ENCODE measurements around the gene CLDN16. TPM values are rescaled to one million over a fixed set of nuclear protein-coding genes. Genes with fewer than 3 reads are reported as not detected.

Gene CLDN16
- total RNA-seq, 3 donors from 2014 or later: not detected

- no peaks in the 10 kb centered on the region for H3K4me1 ChIP-seq (ENCODE audit: low read depth)
These were observed 42.9 kb downstream of the CLDN16 start for GRCh38 chr3:190430906-190431305.

GRCh38 chr3:190432216-190432615 is 44.3 kb downstream of the CLDN16 start:
- Histone ChIP-seq H3K9me3 (no peaks in the 10 kb centered on the region), H3K4me1 (ENCODE audit: low read depth) (no peaks in the 10 kb centered on the region), H3K4me3 (no peak overlapping the region), H3K36me3 (ENCODE audit: low read depth) (no peaks in the 10 kb centered on the region)
- no peak for DNase-seq
- intact Hi-C loops (cut with DNase I, micrococcal nuclease): no loop called here
- no peak for TF ChIP-seq CTCF (IDR thresholded peaks at IDR 0.05)
- no peak for ATAC-seq

More at GRCh38 chr3:190430906-190431305, 42.9 kb downstream of the CLDN16 start:
- no peak for TF ChIP-seq CTCF (IDR thresholded peaks at IDR 0.05)
- DNase-seq (no peak), ATAC-seq (no peak)
- no peaks in the 10 kb centered on the region for H3K9me3 ChIP-seq
- no peaks in the 10 kb centered on the region for H3K36me3 ChIP-seq (ENCODE audit: low read depth)
- intact Hi-C loops (cut with DNase I, micrococcal nuclease): no loop called here
- no peak overlapping the region for H3K4me3 ChIP-seq

GRCh38 chr3:190433626-190434025 is 45.7 kb downstream of the CLDN16 start:
- H3K36me3 ChIP-seq (ENCODE audit: low read depth): no peaks in the 10 kb centered on the region
- DNase-seq (no peak), ATAC-seq (no peak)
- intact Hi-C loops (cut with DNase I, micrococcal nuclease): no loop called here
- H3K4me1 ChIP-seq (ENCODE audit: low read depth): no peaks in the 10 kb centered on the region
- no peak overlapping the region for H3K4me3 ChIP-seq
- H3K9me3 ChIP-seq: no peaks in the 10 kb centered on the region
- TF ChIP-seq CTCF (IDR thresholded peaks at IDR 0.05): no peak

- no peaks in the 10 kb centered on the region for H3K4me1 ChIP-seq (ENCODE audit: low read depth)
- H3K36me3 ChIP-seq (ENCODE audit: low read depth): no peaks in the 10 kb centered on the region
- no peaks in the 10 kb centered on the region for H3K9me3 ChIP-seq
- intact Hi-C loops (cut with DNase I, micrococcal nuclease): no loop called here
- TF ChIP-seq CTCF (IDR thresholded peaks at IDR 0.05): no peak
- DNase-seq (no peak), ATAC-seq (no peak)
- no peak overlapping the region for H3K4me3 ChIP-seq
These were observed 47.7 kb downstream of the CLDN16 start for GRCh38 chr3:190435618-190436017.

- Histone ChIP-seq H3K4me1 (ENCODE audit: low read depth) (no peaks in the 10 kb centered on the region), H3K4me3 (no peak overlapping the region), H3K9me3 (no peaks in the 10 kb centered on the region), H3K36me3 (ENCODE audit: low read depth) (no peaks in the 10 kb centered on the region)
- DNase-seq (no peak), ATAC-seq (no peak)
- intact Hi-C loops (cut with DNase I, micrococcal nuclease): no loop called here
- no peak for TF ChIP-seq CTCF (IDR thresholded peaks at IDR 0.05)
These were observed 48.4 kb downstream of the CLDN16 start for GRCh38 chr3:190436331-190436730.

GRCh38 chr3:190442240-190442639 is 54.3 kb downstream of the CLDN16 start:
- ATAC-seq (no peak), DNase-seq (no peak)
- Histone ChIP-seq H3K4me3 (no peak overlapping the region), H3K9me3 (no peaks in the 10 kb centered on the region), H3K4me1 (ENCODE audit: low read depth) (no peaks in the 10 kb centered on the region), H3K36me3 (ENCODE audit: low read depth) (no peaks in the 10 kb centered on the region)
- intact Hi-C loops (cut with DNase I, micrococcal nuclease): no loop called here
- TF ChIP-seq CTCF (IDR thresholded peaks at IDR 0.05): no peak
